PC-3 (cell line): ENCODE data around the gene FOXN3. TPM values are rescaled to one million over a fixed set of nuclear protein-coding genes. Genes with fewer than 3 reads are reported as not detected.

ENCODE experiments used
- ATAC-seq: fragments of 200-7000 bp; cut with Tn5 transposase; 2 replicates; pipeline ENCODE4 v1.9.1; 2020; ENCODE audit warnings: mild to moderate bottlenecking, moderate library complexity
- BruUV-seq: library from RNA; stranded (reverse); fragments of 400-500 nt; replicated peaks from 2 replicates; lab custom pipeline; 2021; lab: Mats Ljungman, UMichigan
- CTCF ChIA-PET: fragments of 300-600 bp; sonication (Branson Sonifier 250); formaldehyde crosslinking; loops from one replicate; lab custom pipeline; 2022; ENCODE audit warnings: antibody characterized with exemption; lab: Charles Lee
- POLR2A ChIA-PET: fragments of 300-600 bp; sonication (Branson Sonifier 250); formaldehyde crosslinking; loops from one replicate; lab custom pipeline; 2022; ENCODE audit warnings: antibody characterized with exemption; ENCODE audit not compliant: unreplicated experiment; lab: Charles Lee
- DNase-seq: peaks from one replicate; pipeline ENCODE4 v3.0.0-alpha.2; 2015
- H2AFZ ChIP-seq: fragments of 300-600 bp; sonication (generic); 2 replicates; pipeline ENCODE4 v1.6.0; 2016; ENCODE audit warnings: antibody characterized with exemption, low read length
- H3F3A ChIP-seq: fragments of 300-600 bp; sonication (generic); one replicate; pipeline ENCODE4 v1.6.0; 2017; ENCODE audit warnings: antibody characterized with exemption, low read length, control low read depth, mild to moderate bottlenecking; ENCODE audit not compliant: unreplicated experiment
- H3K27ac ChIP-seq: fragments of 300-600 bp; sonication (generic); 2 replicates; pipeline ENCODE4 v1.5.1; 2016; ENCODE audit warnings: mild to moderate bottlenecking, low read length
- H3K27me3 ChIP-seq: fragments of 300-600 bp; sonication (generic); 2 replicates; pipeline ENCODE4 v1.6.1; 2016; ENCODE audit warnings: low read length, mixed read lengths
- H3K36me3 ChIP-seq: fragments of 300-600 bp; sonication (generic); 2 replicates; pipeline ENCODE4 v1.6.1; 2016; ENCODE audit warnings: low read depth, mixed run types, low read length, mixed read lengths
- H3K4me1 ChIP-seq: fragments of 300-600 bp; sonication (generic); 2 replicates; pipeline ENCODE4 v1.5.1; 2016; ENCODE audit warnings: low read length; ENCODE audit not compliant: insufficient read depth
- H3K4me2 ChIP-seq: fragments of 300-600 bp; sonication (generic); 2 replicates; pipeline ENCODE4 v1.6.0; 2016; ENCODE audit warnings: low read length
- H3K4me3 ChIP-seq: fragments of 300-600 bp; sonication (generic); 2 replicates; pipeline ENCODE4 v1.5.1; 2016; ENCODE audit warnings: mild to moderate bottlenecking, low read length, mixed read lengths
- H3K79me2 ChIP-seq: fragments of 300-600 bp; sonication (generic); 2 replicates; pipeline ENCODE4 v1.6.1; 2017; ENCODE audit warnings: low read length, mixed read lengths
- H3K9ac ChIP-seq: fragments of 300-600 bp; sonication (generic); 2 replicates; pipeline ENCODE4 v1.6.0; 2016; ENCODE audit warnings: mild to moderate bottlenecking, low read length
- H3K9me2 ChIP-seq: fragments of 300-600 bp; sonication (generic); replicated peaks from 2 replicates; pipeline ENCODE4 v1.6.1; 2016; ENCODE audit warnings: mixed run types, low read length, mixed read lengths
- H3K9me3 ChIP-seq: fragments of 300-600 bp; sonication (generic); 2 replicates; pipeline ENCODE4 v1.6.1; 2016; ENCODE audit warnings: low read length, mixed read lengths
- H4K20me1 ChIP-seq: fragments of 300-600 bp; sonication (generic); 2 replicates; pipeline ENCODE4 v1.6.1; 2016; ENCODE audit warnings: low read length, mixed read lengths
- EZH2 ChIP-seq: fragments of 300-600 bp; sonication (generic); IDR thresholded peaks from one replicate; pipeline ENCODE4 v1.6.1; 2017; ENCODE audit warnings: antibody characterized with exemption, mild to moderate bottlenecking, low read length; ENCODE audit not compliant: unreplicated experiment
- EZH2phosphoT487 ChIP-seq: fragments of 300-600 bp; sonication (generic); IDR thresholded peaks from 2 replicates; pipeline ENCODE4 v1.6.1; 2018; ENCODE audit warnings: mild to moderate bottlenecking, antibody characterized with exemption, low read length, borderline replicate concordance
- intact Hi-C: fragments of 100-400 bp; cut with micrococcal nuclease; formaldehyde crosslinking; loops from 2 replicates; pipeline ENCODE4 v1.9.0; 2023
- total RNA-seq: library from RNA; depleted of rRNA; stranded (reverse); fragments of >200 nt; gene quantifications from 2 replicates; pipeline ENCODE4 v1.2.3, GENCODE V29; 2014
- TF ChIP-seq, protein P1 (sequence below): fragments of 300-600 bp; sonication (generic); conservative IDR thresholded peaks from 2 replicates; pipeline ENCODE4 v1.5.1; 2017; ENCODE audit warnings: antibody characterized with exemption, low read depth, mild to moderate bottlenecking, low read length

Gene FOXN3
- total RNA-seq, 1 experiment from 2014 or later, result 13.3 TPM

- no peak overlapping the region for H3K4me3 ChIP-seq
- no peaks in the 10 kb centered on the region for H3K9me2 ChIP-seq
- no peak overlapping the region for H2AFZ ChIP-seq
- POLR2A ChIA-PET, result no interaction called here
- H3K9ac ChIP-seq, result no peak overlapping the region
- no peak for DNase-seq
- CTCF ChIA-PET, result no interaction called here
- peaks cover 33% of the 10 kb centered on the region for H3K4me1 ChIP-seq
- H3K9me3 ChIP-seq, result no peaks in the 10 kb centered on the region
- intact Hi-C loops, result no loop called here
- H3K27me3 ChIP-seq, result no peaks in the 10 kb centered on the region
- no peak for TF ChIP-seq EZH2
- TF ChIP-seq, protein P1, sequence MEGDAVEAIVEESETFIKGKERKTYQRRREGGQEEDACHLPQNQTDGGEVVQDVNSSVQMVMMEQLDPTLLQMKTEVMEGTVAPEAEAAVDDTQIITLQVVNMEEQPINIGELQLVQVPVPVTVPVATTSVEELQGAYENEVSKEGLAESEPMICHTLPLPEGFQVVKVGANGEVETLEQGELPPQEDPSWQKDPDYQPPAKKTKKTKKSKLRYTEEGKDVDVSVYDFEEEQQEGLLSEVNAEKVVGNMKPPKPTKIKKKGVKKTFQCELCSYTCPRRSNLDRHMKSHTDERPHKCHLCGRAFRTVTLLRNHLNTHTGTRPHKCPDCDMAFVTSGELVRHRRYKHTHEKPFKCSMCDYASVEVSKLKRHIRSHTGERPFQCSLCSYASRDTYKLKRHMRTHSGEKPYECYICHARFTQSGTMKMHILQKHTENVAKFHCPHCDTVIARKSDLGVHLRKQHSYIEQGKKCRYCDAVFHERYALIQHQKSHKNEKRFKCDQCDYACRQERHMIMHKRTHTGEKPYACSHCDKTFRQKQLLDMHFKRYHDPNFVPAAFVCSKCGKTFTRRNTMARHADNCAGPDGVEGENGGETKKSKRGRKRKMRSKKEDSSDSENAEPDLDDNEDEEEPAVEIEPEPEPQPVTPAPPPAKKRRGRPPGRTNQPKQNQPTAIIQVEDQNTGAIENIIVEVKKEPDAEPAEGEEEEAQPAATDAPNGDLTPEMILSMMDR, result no peak
- TF ChIP-seq EZH2phosphoT487, result no peak
- H3K4me2 ChIP-seq, result no peak overlapping the region
- H3K36me3 ChIP-seq, result no peaks in the 10 kb centered on the region
- ATAC-seq, result no peak
- H3F3A ChIP-seq, result no peaks in the 10 kb centered on the region
- no peaks in the 10 kb centered on the region for H3K79me2 ChIP-seq
- no peaks in the 10 kb centered on the region for H4K20me1 ChIP-seq
- BruUV-seq, result no TSS peak
- no peak overlapping the region for H3K27ac ChIP-seq
These were observed 5.9 kb upstream of the FOXN3 start for GRCh38 chr14:89422952-89423345.

DNA sequence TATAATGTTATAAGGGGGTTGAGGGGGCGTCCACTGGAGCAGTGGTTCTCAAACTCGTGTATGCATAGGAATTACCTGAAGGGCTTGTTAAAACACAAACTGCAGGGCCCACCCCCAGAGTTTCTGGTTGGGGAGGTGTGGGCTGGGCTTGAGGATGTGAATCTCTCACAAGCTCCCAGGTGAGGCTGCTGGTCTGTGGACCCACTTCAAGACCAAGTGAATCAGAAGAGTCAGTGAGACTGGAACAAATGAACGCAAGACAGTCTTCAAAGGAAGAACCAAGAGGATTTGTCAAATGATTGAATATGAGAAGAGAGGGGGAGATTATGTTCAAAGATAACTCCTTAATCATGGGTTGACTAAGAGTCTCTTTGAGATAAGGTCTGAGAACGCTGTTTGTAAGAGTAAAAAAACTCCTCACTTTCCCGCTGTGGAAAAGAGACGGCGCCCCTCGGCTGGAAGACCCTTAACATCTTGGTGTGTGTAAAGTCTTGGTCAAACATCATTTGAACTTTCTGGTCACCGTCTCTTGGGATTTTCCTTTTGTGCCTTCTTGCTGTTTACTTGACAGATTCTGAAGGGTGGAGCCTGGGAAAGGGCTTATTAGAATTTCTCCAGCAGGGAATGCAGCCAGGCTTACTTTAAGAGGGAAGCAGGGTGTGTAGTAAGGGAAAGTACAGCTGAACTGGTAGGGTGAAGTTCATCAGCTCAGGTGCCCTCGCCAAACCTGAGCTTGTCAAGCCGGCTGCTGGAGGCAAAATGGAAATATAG is 5.3 kb upstream of the FOXN3 start:
- Histone ChIP-seq H3K4me3 (no peak overlapping the region), H3K9me3 (no peaks in the 10 kb centered on the region), H3K4me2 (no peak overlapping the region), H3K27me3 (no peaks in the 10 kb centered on the region), H3F3A (no peaks in the 10 kb centered on the region), H3K9me2 (no peaks in the 10 kb centered on the region), H3K79me2 (no peaks in the 10 kb centered on the region), H3K4me1 (peaks cover 38% of the 10 kb centered on the region), H3K36me3 (no peaks in the 10 kb centered on the region), H4K20me1 (no peaks in the 10 kb centered on the region), H2AFZ (no peak overlapping the region), H3K9ac (no peak overlapping the region), H3K27ac (no peak overlapping the region)
- ATAC-seq (no peak), DNase-seq (peak; percentile 36)
- no TSS peak for BruUV-seq
- intact Hi-C loops, result no loop called here
- POLR2A ChIA-PET, result no interaction called here
- TF ChIP-seq, protein P1, result no peak
- TF ChIP-seq EZH2 (no peak), EZH2phosphoT487 (no peak)
- CTCF ChIA-PET, result no interaction called here

DNA sequence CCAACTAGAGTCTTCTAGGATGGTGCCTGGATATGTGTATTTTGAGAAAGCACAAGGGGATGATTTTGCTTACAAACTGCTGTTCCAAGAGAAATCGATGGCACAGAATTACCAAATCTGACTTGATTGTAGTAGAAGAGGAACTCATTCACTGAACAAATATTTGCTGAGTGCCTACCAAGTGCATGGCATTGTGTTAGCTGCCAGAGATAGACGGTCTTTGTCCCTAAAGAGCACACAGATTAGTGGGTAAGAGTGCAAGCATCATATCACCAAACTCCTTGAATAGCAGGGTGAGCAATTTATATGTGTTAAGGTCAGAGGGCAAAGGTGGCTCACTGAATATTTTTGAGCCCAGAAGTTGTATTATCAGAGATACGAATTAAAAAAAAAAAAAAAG is 3.5 kb upstream of the FOXN3 start:
- Histone ChIP-seq H3K4me2 (peak overlapping the region; percentile 11; the same call in 1 of the 2 replicates), H3K4me3 (no peak overlapping the region), H3K9me2 (no peaks in the 10 kb centered on the region), H3K27ac (no peak overlapping the region), H4K20me1 (no peaks in the 10 kb centered on the region), H3F3A (no peaks in the 10 kb centered on the region), H3K4me1 (peaks cover 34% of the 10 kb centered on the region), H3K9ac (no peak overlapping the region), H3K27me3 (no peaks in the 10 kb centered on the region), H3K79me2 (no peaks in the 10 kb centered on the region), H3K36me3 (no peaks in the 10 kb centered on the region), H3K9me3 (no peaks in the 10 kb centered on the region), H2AFZ (no peak overlapping the region)
- POLR2A ChIA-PET, result no interaction called here
- CTCF ChIA-PET, result no interaction called here
- BruUV-seq, result no TSS peak
- intact Hi-C loops, result no loop called here
- TF ChIP-seq, protein P1, result no peak
- TF ChIP-seq EZH2, result no peak
- no peak for TF ChIP-seq EZH2phosphoT487
- no peak; the same call in 1 of the 2 replicates for ATAC-seq
- peak; percentile 47 for DNase-seq
